HG03039 (cell line): ENCODE measurements around the gene SLC30A2.

Source experiments
- ATAC-seq: cut with Tn5 transposase; IDR thresholded peaks from one replicate; pipeline ENCODE4 v1.9.1; 2021; ENCODE audit warnings: mild to moderate bottlenecking, moderate library complexity; ENCODE audit not compliant: unreplicated experiment

Gene SLC30A2

GRCh38 chr1:25999041-25999800, 46.7 kb downstream of the SLC30A2 start:
- no peak for ATAC-seq

- peak; percentile 92 for ATAC-seq
Observed at GRCh38 chr1:25997828-25998761, 47.8 kb downstream of the SLC30A2 start, which contains the start of gene PAFAH2. Gene PAFAH2 (minus strand): TSS chr1:25998063. CDS start chr1:25990816, 7,247 bp downstream.

- ATAC-seq = no peak
Observed at GRCh38 chr1:25996966-25997827, 48.7 kb downstream of the SLC30A2 start.

- ATAC-seq = no peak
Observed at GRCh38 chr1:25994402-25995150, 51.3 kb downstream of the SLC30A2 start.

GRCh38 chr1:25993197-25993951, 52.5 kb downstream of the SLC30A2 start:
- no peak for ATAC-seq

GRCh38 chr1:25992689-25993171, 53.2 kb downstream of the SLC30A2 start:
- no peak for ATAC-seq

- ATAC-seq = no peak
Observed at GRCh38 chr1:25991937-25992688, 53.8 kb downstream of the SLC30A2 start.

GRCh38 chr1:25990702-25991395, 55.1 kb downstream of the SLC30A2 start:
- ATAC-seq = no peak

- no peak for ATAC-seq
Observed at GRCh38 chr1:25990251-25990650, 55.7 kb downstream of the SLC30A2 start.

- ATAC-seq = no peak
Observed at GRCh38 chr1:25989440-25990234, 56.3 kb downstream of the SLC30A2 start.

GRCh38 chr1:25987951-25988350, 58.0 kb downstream of the SLC30A2 start:
- ATAC-seq = no peak
